WTC11 (cell line): ENCODE data around the gene DOCK1. TPM values are rescaled to one million over a fixed set of nuclear protein-coding genes. Genes with fewer than 3 reads are reported as not detected.

Experiments
- ATAC-seq: fragments of 200-7000 bp; cut with Tn5 transposase; 2 replicates; pipeline ENCODE4 v1.10.0; 2021; ENCODE audit warnings: mild to moderate bottlenecking, moderate library complexity
- CTCF ChIA-PET: fragments of 300-600 bp; sonication (Branson Sonifier 250); formaldehyde crosslinking; loops from one replicate; lab custom pipeline; 2021; ENCODE audit warnings: antibody characterized with exemption; lab: Charles Lee
- POLR2A ChIA-PET: fragments of 350-600 bp; sonication (Branson Sonifier 250); formaldehyde crosslinking; loops from one replicate; lab custom pipeline; 2021; ENCODE audit warnings: antibody characterized with exemption; lab: Charles Lee
- DNase-seq: peaks from one replicate; pipeline ENCODE4 v3.0.0; 2021; ENCODE audit warnings: low spot score
- H3K27ac Mint-ChIP-seq: 2 replicates; pipeline ENCODE4 v1.8.0; 2021; ENCODE audit warnings: mixed read lengths
- H3K27me3 Mint-ChIP-seq: 2 replicates; pipeline ENCODE4 v1.8.0; 2021; ENCODE audit warnings: low read depth, mild to moderate bottlenecking, moderate library complexity, mixed read lengths
- H3K36me3 Mint-ChIP-seq: 2 replicates; pipeline ENCODE4 v1.8.0; 2021; ENCODE audit warnings: mixed read lengths
- H3K4me1 Mint-ChIP-seq: 2 replicates; pipeline ENCODE4 v1.8.0; 2022; ENCODE audit warnings: mixed read lengths
- H3K4me3 Mint-ChIP-seq: 2 replicates; pipeline ENCODE4 v1.8.0; 2021; ENCODE audit warnings: mild to moderate bottlenecking, moderate library complexity, mixed read lengths
- H3K9me3 Mint-ChIP-seq: 2 replicates; pipeline ENCODE4 v1.8.0; 2021; ENCODE audit warnings: mixed read lengths
- CREB1 ChIP-seq: sonication (generic); formaldehyde crosslinking; IDR thresholded peaks from 2 replicates; pipeline ENCODE4 v1.8.0; 2023; ENCODE audit warnings: mild to moderate bottlenecking, missing genetic modification reagents
- CREM ChIP-seq: sonication (generic); formaldehyde crosslinking; IDR thresholded peaks from 2 replicates; pipeline ENCODE4 v1.8.1; 2022; ENCODE audit warnings: mild to moderate bottlenecking, missing genetic modification reagents, moderate library complexity
- ESRRA ChIP-seq: sonication (generic); formaldehyde crosslinking; IDR thresholded peaks from 2 replicates; pipeline ENCODE4 v1.8.1; 2022; ENCODE audit warnings: mild to moderate bottlenecking, missing genetic modification reagents, borderline replicate concordance
- ETV6 ChIP-seq: sonication (generic); formaldehyde crosslinking; IDR thresholded peaks from 2 replicates; pipeline ENCODE4 v1.8.1; 2022; ENCODE audit warnings: mild to moderate bottlenecking, missing genetic modification reagents
- MYBL2 ChIP-seq: sonication (generic); formaldehyde crosslinking; IDR thresholded peaks from 2 replicates; pipeline ENCODE4 v1.8.1; 2023; ENCODE audit warnings: mild to moderate bottlenecking, moderate library complexity, missing genetic modification reagents
- RORB ChIP-seq: fragments of 250-450 bp; sonication (Bioruptor Pico); IDR thresholded peaks from 2 replicates; pipeline ENCODE4 v1.9.0; 2021; ENCODE audit warnings: mild to moderate bottlenecking
- TEAD4 ChIP-seq: sonication (generic); formaldehyde crosslinking; IDR thresholded peaks from 2 replicates; pipeline ENCODE4 v1.8.0; 2022; ENCODE audit warnings: mild to moderate bottlenecking, missing genetic modification reagents
- ZNF121 ChIP-seq: sonication (generic); formaldehyde crosslinking; IDR thresholded peaks from 2 replicates; pipeline ENCODE4 v1.8.0; 2023; ENCODE audit warnings: missing genetic modification reagents
- ZNF263 ChIP-seq: sonication (generic); formaldehyde crosslinking; IDR thresholded peaks from 2 replicates; pipeline ENCODE4 v1.8.1; 2022; ENCODE audit warnings: low read depth, mild to moderate bottlenecking, moderate library complexity, missing genetic modification reagents
- ZNF423 ChIP-seq: fragments of 250-450 bp; sonication (Bioruptor Pico); IDR thresholded peaks from 2 replicates; pipeline ENCODE4 v2.1.2; 2022; ENCODE audit warnings: mild to moderate bottlenecking, moderate library complexity
- total RNA-seq: library from RNA; stranded (reverse); gene quantifications from 3 replicates; pipeline ENCODE4 v1.2.3, GENCODE V29; 2021
- TF ChIP-seq, protein P1 (sequence below): sonication (generic); formaldehyde crosslinking; IDR thresholded peaks from 2 replicates; pipeline ENCODE4 v1.8.1; 2022; ENCODE audit warnings: mild to moderate bottlenecking, missing genetic modification reagents, moderate library complexity, borderline replicate concordance
- TF ChIP-seq, protein P2 (sequence below): fragments of 250-450 bp; sonication (Bioruptor Pico); IDR thresholded peaks from 2 replicates; pipeline ENCODE4 v1.9.0; 2021; ENCODE audit warnings: mild to moderate bottlenecking
- TF ChIP-seq, protein P3 (sequence below): sonication (generic); formaldehyde crosslinking; IDR thresholded peaks from 2 replicates; pipeline ENCODE4 v1.8.0; 2023; ENCODE audit warnings: missing genetic modification reagents, mild to moderate bottlenecking, borderline replicate concordance
- TF ChIP-seq, protein P4 (sequence below): sonication (generic); formaldehyde crosslinking; IDR thresholded peaks from 2 replicates; pipeline ENCODE4 v1.8.1; 2023; ENCODE audit warnings: mild to moderate bottlenecking, missing genetic modification reagents, borderline replicate concordance
- TF ChIP-seq, protein P5 (sequence below): fragments of 200-600 bp; IDR thresholded peaks from 2 replicates; pipeline ENCODE4 v1.8.0; 2022; ENCODE audit warnings: antibody characterized with exemption
- TF ChIP-seq, protein P6 (sequence below): sonication (generic); formaldehyde crosslinking; IDR thresholded peaks from 2 replicates; pipeline ENCODE4 v1.8.1; 2023; ENCODE audit warnings: mild to moderate bottlenecking, missing genetic modification reagents, moderate library complexity

DOCK1 gene
- total RNA-seq, 1 experiment from 2014 or later: 52.1 TPM

DNA sequence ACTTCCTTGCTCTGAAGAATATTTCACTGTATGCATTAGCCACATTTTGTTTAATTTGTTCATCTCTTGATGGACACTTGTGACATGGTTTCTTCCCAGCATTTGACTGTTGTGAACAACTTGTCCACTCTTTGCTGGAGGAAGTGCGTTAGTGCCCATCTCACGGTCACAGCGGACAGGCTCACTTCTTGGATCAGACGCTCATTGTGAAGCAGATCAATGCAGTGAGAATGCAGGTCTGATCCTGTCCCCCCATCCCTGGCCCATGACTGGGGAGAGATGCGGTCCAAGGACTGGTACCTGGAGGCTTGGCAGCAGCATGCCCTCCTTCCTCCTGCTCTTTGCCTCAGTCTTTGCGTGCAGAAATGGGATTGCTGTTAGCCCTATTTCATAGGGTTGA, 41.5 kb downstream of the DOCK1 start (continued):
- TF ChIP-seq MYBL2 (CRISPR knock-in tag): no peak

DNA sequence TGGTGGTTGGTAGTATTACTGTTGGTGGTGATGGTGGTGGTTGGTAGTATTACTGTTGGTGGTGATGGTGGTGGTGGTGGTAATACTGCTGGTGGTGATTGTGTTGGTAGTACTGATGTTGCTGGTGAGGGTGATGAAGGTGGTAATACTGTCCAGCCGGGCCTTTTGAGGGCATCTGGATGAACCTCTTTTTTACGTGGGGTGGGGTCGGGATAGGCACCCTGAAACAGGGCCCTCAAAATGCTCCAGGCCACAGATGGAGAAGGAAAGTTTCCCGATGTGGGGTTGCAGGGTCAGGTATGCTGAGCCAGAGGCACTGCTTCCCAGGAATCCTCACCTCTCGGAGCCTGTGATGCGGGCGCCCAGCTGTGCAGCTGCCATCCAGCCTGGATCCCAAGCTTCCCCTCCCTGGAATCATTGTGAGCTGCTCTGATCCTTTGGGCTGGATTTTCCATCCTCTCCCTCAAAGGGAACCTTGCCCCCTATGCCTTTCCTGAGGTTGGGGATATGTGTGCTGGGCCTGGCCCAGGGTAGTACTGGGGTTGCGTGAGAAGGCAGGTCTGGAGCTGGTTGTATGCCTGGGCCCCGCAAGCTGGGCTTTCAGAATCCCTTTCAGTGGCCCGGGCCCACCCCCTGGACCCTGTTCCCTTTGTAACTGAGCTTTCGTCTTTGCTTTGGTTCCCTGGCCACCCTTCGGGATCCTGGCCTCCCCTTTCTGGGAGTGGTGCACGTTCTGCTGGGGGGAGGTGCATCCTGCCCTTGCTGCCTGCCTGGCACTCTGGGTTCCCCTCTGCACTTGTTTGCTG, 43.3 kb downstream of the DOCK1 start:
- peaks cover 15% of the 10 kb centered on the region for H3K36me3 Mint-ChIP-seq
- H3K27ac Mint-ChIP-seq: no peak overlapping the region
- no peak overlapping the region for H3K4me3 Mint-ChIP-seq
- no peaks in the 10 kb centered on the region for H3K9me3 Mint-ChIP-seq
- no peak for ATAC-seq
- no peaks in the 10 kb centered on the region for H3K4me1 Mint-ChIP-seq
- CTCF ChIA-PET: interaction anchor here (0.6 kb wide), 1 partner anchor 76 kb away, joined by 5 read pairs; no protein-coding TSS in a partner anchor
- DNase-seq: no peak
- POLR2A ChIA-PET: no interaction called here
- TF ChIP-seq CREM (no peak), ZNF121 (no peak), ZNF423 (no peak), CREB1 (CRISPR knock-in tag) (no peak), ETV6 (no peak)
- TF ChIP-seq, all 79 proteins: peak for 0
- H3K27me3 Mint-ChIP-seq: no peaks in the 10 kb centered on the region

DNA sequence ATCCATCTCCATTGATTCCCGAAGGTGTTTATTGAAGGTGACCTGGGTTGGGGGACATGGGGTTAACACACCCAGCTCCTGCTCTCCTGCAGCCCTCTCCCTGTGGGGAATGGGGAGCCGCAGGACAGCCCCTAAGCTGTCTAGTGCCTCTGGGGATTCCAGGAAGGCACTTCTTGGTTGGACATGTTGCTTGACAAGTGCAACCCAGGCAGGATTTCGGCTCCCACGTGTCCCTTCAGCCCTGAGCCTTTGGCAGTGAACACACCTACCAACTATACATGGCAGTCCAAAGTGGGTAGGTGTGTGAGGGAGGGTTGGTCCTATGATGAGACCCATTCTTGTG, 43.9 kb downstream of the DOCK1 start:
- no peak for ATAC-seq
- no peak overlapping the region for H3K27ac Mint-ChIP-seq
- no peaks in the 10 kb centered on the region for H3K27me3 Mint-ChIP-seq
- peaks cover 15% of the 10 kb centered on the region for H3K36me3 Mint-ChIP-seq
- H3K9me3 Mint-ChIP-seq: no peaks in the 10 kb centered on the region
- no peak overlapping the region for H3K4me3 Mint-ChIP-seq
- no peak for DNase-seq
- H3K4me1 Mint-ChIP-seq: no peaks in the 10 kb centered on the region
- ChIA-PET POLR2A (no interaction called here), CTCF (no interaction called here)
- TF ChIP-seq TEAD4 (CRISPR knock-in tag): no peak
- TF ChIP-seq, protein P1, sequence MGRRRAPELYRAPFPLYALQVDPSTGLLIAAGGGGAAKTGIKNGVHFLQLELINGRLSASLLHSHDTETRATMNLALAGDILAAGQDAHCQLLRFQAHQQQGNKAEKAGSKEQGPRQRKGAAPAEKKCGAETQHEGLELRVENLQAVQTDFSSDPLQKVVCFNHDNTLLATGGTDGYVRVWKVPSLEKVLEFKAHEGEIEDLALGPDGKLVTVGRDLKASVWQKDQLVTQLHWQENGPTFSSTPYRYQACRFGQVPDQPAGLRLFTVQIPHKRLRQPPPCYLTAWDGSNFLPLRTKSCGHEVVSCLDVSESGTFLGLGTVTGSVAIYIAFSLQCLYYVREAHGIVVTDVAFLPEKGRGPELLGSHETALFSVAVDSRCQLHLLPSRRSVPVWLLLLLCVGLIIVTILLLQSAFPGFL: no peak
- TF ChIP-seq, protein P2, sequence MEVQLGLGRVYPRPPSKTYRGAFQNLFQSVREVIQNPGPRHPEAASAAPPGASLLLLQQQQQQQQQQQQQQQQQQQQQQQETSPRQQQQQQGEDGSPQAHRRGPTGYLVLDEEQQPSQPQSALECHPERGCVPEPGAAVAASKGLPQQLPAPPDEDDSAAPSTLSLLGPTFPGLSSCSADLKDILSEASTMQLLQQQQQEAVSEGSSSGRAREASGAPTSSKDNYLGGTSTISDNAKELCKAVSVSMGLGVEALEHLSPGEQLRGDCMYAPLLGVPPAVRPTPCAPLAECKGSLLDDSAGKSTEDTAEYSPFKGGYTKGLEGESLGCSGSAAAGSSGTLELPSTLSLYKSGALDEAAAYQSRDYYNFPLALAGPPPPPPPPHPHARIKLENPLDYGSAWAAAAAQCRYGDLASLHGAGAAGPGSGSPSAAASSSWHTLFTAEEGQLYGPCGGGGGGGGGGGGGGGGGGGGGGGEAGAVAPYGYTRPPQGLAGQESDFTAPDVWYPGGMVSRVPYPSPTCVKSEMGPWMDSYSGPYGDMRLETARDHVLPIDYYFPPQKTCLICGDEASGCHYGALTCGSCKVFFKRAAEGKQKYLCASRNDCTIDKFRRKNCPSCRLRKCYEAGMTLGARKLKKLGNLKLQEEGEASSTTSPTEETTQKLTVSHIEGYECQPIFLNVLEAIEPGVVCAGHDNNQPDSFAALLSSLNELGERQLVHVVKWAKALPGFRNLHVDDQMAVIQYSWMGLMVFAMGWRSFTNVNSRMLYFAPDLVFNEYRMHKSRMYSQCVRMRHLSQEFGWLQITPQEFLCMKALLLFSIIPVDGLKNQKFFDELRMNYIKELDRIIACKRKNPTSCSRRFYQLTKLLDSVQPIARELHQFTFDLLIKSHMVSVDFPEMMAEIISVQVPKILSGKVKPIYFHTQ: no peak
- TF ChIP-seq, protein P3, sequence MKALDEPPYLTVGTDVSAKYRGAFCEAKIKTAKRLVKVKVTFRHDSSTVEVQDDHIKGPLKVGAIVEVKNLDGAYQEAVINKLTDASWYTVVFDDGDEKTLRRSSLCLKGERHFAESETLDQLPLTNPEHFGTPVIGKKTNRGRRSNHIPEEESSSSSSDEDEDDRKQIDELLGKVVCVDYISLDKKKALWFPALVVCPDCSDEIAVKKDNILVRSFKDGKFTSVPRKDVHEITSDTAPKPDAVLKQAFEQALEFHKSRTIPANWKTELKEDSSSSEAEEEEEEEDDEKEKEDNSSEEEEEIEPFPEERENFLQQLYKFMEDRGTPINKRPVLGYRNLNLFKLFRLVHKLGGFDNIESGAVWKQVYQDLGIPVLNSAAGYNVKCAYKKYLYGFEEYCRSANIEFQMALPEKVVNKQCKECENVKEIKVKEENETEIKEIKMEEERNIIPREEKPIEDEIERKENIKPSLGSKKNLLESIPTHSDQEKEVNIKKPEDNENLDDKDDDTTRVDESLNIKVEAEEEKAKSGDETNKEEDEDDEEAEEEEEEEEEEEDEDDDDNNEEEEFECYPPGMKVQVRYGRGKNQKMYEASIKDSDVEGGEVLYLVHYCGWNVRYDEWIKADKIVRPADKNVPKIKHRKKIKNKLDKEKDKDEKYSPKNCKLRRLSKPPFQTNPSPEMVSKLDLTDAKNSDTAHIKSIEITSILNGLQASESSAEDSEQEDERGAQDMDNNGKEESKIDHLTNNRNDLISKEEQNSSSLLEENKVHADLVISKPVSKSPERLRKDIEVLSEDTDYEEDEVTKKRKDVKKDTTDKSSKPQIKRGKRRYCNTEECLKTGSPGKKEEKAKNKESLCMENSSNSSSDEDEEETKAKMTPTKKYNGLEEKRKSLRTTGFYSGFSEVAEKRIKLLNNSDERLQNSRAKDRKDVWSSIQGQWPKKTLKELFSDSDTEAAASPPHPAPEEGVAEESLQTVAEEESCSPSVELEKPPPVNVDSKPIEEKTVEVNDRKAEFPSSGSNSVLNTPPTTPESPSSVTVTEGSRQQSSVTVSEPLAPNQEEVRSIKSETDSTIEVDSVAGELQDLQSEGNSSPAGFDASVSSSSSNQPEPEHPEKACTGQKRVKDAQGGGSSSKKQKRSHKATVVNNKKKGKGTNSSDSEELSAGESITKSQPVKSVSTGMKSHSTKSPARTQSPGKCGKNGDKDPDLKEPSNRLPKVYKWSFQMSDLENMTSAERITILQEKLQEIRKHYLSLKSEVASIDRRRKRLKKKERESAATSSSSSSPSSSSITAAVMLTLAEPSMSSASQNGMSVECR: no peak
- TF ChIP-seq ZNF263 (CRISPR knock-in tag): no peak
- no peak for TF ChIP-seq ESRRA (CRISPR knock-in tag)
- TF ChIP-seq, protein P4, sequence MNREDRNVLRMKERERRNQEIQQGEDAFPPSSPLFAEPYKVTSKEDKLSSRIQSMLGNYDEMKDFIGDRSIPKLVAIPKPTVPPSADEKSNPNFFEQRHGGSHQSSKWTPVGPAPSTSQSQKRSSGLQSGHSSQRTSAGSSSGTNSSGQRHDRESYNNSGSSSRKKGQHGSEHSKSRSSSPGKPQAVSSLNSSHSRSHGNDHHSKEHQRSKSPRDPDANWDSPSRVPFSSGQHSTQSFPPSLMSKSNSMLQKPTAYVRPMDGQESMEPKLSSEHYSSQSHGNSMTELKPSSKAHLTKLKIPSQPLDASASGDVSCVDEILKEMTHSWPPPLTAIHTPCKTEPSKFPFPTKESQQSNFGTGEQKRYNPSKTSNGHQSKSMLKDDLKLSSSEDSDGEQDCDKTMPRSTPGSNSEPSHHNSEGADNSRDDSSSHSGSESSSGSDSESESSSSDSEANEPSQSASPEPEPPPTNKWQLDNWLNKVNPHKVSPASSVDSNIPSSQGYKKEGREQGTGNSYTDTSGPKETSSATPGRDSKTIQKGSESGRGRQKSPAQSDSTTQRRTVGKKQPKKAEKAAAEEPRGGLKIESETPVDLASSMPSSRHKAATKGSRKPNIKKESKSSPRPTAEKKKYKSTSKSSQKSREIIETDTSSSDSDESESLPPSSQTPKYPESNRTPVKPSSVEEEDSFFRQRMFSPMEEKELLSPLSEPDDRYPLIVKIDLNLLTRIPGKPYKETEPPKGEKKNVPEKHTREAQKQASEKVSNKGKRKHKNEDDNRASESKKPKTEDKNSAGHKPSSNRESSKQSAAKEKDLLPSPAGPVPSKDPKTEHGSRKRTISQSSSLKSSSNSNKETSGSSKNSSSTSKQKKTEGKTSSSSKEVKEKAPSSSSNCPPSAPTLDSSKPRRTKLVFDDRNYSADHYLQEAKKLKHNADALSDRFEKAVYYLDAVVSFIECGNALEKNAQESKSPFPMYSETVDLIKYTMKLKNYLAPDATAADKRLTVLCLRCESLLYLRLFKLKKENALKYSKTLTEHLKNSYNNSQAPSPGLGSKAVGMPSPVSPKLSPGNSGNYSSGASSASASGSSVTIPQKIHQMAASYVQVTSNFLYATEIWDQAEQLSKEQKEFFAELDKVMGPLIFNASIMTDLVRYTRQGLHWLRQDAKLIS: no peak
- TF ChIP-seq, protein P5, sequence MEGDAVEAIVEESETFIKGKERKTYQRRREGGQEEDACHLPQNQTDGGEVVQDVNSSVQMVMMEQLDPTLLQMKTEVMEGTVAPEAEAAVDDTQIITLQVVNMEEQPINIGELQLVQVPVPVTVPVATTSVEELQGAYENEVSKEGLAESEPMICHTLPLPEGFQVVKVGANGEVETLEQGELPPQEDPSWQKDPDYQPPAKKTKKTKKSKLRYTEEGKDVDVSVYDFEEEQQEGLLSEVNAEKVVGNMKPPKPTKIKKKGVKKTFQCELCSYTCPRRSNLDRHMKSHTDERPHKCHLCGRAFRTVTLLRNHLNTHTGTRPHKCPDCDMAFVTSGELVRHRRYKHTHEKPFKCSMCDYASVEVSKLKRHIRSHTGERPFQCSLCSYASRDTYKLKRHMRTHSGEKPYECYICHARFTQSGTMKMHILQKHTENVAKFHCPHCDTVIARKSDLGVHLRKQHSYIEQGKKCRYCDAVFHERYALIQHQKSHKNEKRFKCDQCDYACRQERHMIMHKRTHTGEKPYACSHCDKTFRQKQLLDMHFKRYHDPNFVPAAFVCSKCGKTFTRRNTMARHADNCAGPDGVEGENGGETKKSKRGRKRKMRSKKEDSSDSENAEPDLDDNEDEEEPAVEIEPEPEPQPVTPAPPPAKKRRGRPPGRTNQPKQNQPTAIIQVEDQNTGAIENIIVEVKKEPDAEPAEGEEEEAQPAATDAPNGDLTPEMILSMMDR: no peak
- TF ChIP-seq, protein P6, sequence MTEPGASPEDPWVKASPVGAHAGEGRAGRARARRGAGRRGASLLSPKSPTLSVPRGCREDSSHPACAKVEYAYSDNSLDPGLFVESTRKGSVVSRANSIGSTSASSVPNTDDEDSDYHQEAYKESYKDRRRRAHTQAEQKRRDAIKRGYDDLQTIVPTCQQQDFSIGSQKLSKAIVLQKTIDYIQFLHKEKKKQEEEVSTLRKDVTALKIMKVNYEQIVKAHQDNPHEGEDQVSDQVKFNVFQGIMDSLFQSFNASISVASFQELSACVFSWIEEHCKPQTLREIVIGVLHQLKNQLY (CRISPR knock-in tag): no peak
- no peak for TF ChIP-seq RORB
